GM13977 (cell line): ENCODE data around the gene LMX1A.

Experiments
- DNase-seq: peaks from one replicate; pipeline ENCODE4 v3.0.0; 2012; ENCODE audit warnings: low spot score
- CTCF ChIP-seq: IDR thresholded peaks from 2 replicates; pipeline ENCODE4 v1.5.1; 2012; ENCODE audit warnings: mild to moderate bottlenecking, control low read depth; ENCODE audit not compliant: insufficient read depth; ENCODE audit errors: extremely low read depth, missing control alignments
- in situ Hi-C: fragments of 300-500 bp; cut with MboI; formaldehyde crosslinking; loops from one replicate; pipeline ENCODE4 v1.12.0; 2022; ENCODE audit warnings: low sequenced_read_pairs, low pct_unique_long_range_greater_than_20kb, mixed read lengths, inconsistent platforms; ENCODE audit not compliant: unreplicated experiment

Gene LMX1A

DNA sequence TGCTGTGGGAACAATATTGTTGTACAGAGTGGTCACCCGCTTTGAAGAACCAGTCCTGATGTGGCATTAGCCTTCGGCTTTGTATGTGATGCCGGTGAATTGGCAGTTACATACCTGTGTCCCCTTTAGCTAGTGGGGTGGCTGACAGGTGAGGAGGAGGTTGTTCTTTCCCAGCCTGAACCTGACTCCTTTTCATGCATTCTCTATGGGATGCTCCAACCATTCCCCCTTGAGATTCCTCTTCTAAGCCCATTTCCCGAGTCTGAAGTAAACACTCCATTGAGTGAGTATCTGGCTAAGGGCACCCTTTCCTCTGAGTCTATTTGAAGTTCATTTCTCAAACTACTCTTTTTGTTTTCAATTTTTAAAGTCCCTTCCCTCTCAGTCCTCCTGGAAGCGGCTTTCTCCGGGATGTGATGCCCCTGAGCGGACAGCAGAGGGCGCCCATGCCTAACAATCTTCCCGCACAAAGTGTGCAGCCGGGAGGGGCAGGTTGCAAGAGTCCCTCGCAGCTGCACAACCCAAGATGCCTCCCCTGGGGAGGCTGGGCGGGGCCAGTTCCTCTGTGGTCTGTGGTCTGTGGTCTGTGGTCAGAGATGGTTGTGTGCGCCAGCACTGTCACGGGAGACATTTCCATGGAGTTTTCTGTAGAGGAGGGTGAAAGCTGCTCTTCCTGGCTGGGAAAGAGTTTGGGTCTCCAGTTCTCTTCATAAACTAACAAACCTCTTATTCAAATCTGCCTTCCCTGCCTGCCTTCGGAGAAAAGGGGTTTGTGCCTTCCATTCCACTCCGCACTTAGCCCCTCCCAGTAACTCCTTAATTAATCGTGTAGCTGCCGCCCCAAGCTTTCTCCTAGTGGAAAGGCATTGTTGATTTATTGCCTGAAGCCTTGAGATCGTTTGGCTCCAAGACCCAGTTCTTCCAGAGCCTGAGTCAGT lies 36.4 kb upstream of the LMX1A start:
- peak; percentile 85 for DNase-seq
- TF ChIP-seq CTCF: peak; percentile 92
- in situ Hi-C loops: loop anchor here (25.0 kb wide), 3 partner anchors 319 to 1094 kb away; no protein-coding TSS in a partner anchor

DNA sequence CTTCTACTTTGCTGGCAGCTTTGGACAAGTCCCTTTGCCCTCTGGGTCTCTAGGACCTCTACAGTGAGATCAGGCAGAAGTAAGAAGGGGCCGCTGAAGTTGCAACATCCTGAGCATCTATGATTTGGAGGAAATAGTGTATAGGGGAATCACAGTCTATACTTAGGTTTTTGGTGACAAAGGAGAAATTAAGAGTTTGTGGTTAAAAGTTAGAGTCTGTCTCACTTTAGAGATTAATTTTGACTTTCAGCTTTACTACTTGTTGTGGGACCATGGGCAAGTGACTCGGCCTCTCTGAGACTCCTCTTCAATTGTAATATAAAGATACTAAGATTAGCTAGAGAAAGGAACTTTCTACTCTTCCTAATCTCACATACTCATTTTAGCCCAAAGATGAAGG lies 33.1 kb upstream of the LMX1A start:
- no peak for DNase-seq
- TF ChIP-seq CTCF: no peak
- in situ Hi-C loops: loop anchor here (25.0 kb wide), 3 partner anchors 323 to 1098 kb away; no protein-coding TSS in a partner anchor

DNA sequence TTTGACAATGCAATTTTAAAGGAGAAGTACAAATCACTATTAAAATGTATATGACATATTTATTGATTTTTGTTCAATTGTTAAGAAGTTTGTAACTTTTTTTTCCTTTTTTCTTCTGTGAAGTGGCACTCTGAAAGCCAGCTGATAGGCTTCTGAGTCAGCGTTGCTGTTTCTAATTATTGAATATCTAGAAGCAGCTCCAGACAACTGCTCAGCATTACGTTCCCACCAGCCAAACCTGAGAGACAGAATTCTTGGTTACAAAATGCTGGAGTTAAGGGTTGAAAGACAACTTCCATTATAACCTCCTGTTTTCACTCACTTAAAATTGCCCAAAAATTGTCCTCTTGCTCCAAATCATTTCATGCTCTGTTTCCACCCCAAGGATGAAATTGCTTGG lies 31.4 kb upstream of the LMX1A start:
- no peak for TF ChIP-seq CTCF
- in situ Hi-C loops: loop anchor here (25.0 kb wide), 3 partner anchors 324 to 1099 kb away; no protein-coding TSS in a partner anchor
- DNase-seq: no peak

- in situ Hi-C loops: loop anchor here (25.0 kb wide), 3 partner anchors 325 to 1100 kb away; no protein-coding TSS in a partner anchor
- DNase-seq: no peak
- TF ChIP-seq CTCF: no peak
These were observed 31.0 kb upstream of the LMX1A start for GRCh38 chr1:165387505-165387904.

GRCh38 chr1:165383599-165384405 lies 27.3 kb upstream of the LMX1A start:
- DNase-seq: no peak
- TF ChIP-seq CTCF: no peak
- in situ Hi-C loops: loop anchor here (25.0 kb wide), 3 partner anchors 328 to 1103 kb away; no protein-coding TSS in a partner anchor

DNA sequence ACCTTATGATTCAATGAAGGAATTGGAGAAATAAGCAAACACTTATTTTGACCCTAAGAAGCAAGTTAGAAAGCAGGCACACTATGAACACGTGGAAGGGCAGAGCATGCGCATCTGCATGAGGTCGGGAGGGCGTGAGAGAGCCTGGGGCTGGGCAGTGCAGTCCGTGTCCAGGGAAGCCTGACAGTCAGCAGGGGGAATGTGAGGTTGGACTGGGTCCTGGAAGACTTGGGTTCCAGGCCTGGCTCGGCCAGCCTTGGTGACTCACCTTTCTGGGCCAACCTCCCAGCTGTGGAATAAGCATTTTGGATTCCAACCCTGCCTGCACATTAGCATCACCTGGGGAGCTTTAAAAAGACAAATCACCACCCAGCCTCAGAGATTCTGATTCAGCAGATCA lies 26.6 kb upstream of the LMX1A start:
- TF ChIP-seq CTCF: no peak
- DNase-seq: no peak
- in situ Hi-C loops: loop anchor here (25.0 kb wide), 3 partner anchors 329 to 1104 kb away; no protein-coding TSS in a partner anchor
